ENCODE results near the gene TEPSIN. TPM values are rescaled to one million over a fixed set of nuclear protein-coding genes. Genes with fewer than 3 reads are reported as not detected.
A peak's percentile ranks its signal among the peaks of the same experiment; 100 is the strongest.

The TEPSIN gene
- total RNA-seq, 1 experiment from 2014 or later = 18.1 TPM

- in situ Hi-C loops (cut with HindIII; ENCODE audit: low sequenced_read_pairs) = no loop called here
- DNase-seq (ENCODE audit: low spot score) = no peak
Measured at GRCh38 chr17:81207610-81208581, 31.0 kb downstream of the TEPSIN start.

- in situ Hi-C loops (cut with HindIII; ENCODE audit: low sequenced_read_pairs) = no loop called here
- DNase-seq (ENCODE audit: low spot score) = no peak
Measured at GRCh38 chr17:81206657-81207056, 32.2 kb downstream of the TEPSIN start.

DNA sequence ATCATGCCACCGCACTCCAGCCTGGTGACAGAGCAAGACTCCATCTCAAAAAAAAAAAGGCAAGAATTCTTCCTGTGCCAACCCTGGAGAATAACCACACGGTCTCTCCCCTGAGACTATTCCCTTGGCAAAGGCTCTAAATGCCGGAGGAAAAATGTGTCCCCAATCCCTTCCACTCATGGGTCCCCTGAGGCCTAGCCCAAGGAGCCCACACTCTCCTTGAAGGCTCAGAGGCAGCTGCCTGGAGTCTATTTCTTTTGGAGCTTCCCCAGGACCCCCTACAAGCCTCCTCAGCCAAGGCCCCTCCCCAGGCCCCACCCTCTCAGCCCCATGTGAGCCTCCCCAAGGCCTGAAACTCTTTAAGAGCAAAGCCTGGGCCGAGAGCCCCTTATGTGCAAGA lies 32.7 kb downstream of the TEPSIN start:
- in situ Hi-C loops (cut with HindIII; ENCODE audit: low sequenced_read_pairs) = no loop called here
- DNase-seq (ENCODE audit: low spot score) = no peak

DNA sequence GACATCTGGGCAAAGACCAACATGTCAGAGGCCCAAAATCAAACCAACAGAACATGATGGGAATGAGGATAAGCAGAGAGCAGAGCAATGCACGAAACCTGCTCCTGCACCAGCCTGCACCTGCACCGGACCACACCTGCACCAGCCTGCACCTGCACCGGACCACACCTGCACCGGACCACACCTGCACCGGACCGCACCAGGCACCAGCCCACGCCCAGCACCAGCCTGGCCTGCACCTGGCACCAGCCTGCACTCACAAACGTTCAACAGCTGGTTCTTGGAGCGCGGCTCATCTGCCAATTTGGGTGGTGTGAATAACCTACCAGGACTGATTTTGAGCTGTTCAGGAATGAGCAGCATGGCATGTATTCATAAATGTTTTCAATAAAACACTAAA lies 34.3 kb downstream of the TEPSIN start:
- in situ Hi-C loops (cut with HindIII; ENCODE audit: low sequenced_read_pairs) = no loop called here
- DNase-seq (ENCODE audit: low spot score) = no peak

DNA sequence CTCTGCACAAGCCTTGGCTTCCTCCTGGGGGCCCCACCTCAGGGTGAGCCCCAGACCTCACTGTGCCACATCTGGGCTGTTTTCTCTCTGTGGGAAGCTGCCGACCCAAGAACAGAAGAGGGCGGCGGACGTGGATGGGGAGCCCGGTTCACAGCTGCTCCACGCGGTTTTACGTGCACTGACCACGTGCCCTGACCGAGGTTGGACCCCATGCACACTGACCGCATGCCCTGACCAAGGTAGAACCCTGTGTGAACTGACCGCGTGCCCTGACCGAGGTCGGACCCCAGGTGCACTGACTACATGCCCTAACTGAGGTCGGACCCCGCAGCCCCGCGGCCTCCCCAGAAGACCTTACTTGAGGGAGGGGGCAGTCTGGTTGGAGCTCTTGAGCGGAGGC lies 35.7 kb downstream of the TEPSIN start:
- DNase-seq (ENCODE audit: low spot score) = no peak
- in situ Hi-C loops (cut with HindIII; ENCODE audit: low sequenced_read_pairs) = no loop called here

DNA sequence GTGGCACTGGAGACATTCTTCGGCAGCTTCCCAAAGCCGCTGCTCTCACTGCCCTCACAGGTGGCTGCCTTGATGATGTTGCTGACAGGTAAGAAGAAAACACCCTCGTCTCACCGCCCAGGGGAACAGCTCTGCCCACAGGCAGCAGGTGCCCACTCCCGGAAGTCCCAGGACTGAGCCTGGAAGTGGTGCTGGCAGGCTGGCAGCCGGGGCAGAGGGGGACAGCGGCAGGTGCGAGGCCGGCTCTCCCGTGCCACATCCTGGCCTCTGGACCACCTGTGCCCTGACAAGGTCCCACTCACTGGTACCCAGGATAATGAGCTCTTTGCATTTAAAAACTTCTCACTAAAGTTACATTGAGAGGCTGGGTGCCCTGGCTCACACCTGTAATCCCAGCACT lies 36.5 kb downstream of the TEPSIN start:
- in situ Hi-C loops (cut with HindIII; ENCODE audit: low sequenced_read_pairs) = no loop called here

DNA sequence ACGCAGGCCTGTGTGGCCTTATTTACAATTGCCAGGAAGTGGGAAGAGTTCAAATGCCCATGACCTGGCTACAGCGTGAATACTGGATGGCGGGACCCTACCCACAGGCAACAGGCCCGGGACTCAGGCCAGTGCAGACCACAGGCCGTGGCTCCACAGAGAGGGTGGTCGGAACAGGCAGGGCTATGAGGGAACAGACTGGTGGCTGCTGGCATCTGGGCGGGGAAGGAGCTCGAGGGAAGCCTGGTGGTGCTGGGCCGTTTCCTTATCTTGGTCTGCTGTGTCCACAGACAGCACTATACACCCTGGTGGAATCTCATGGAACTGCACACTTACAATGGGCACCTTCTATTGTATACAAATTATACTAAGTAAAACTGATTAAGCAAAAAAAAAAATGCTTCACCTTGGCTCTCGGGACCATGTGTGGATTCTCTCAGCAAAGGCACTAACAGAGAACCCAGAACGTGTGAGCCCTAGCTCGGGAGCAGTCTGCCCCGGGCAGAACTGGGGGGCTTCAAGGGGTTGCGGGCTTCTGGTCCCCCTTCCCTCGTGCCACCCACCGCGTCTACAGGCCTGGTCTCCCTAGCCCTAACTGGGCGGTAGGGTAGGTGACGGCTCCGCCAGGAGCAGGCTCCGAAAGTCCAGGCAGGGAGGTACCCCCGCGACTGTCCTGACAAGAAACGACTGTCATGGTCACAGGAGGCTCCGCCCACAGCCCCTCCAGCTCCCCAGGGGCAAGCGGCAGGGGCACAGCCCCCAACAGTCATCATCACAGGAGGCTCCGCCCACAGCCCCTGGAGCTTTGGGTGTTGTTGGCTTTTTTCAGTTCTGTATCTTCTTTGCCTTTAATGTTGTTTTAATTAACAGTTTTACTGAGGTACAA lies 37.9 kb downstream of the TEPSIN start:
- in situ Hi-C loops (cut with HindIII; ENCODE audit: low sequenced_read_pairs) = no loop called here

More for the DNA sequence above, 36.5 kb downstream of the TEPSIN start:
- no peak for DNase-seq (ENCODE audit: low spot score)

DNA sequence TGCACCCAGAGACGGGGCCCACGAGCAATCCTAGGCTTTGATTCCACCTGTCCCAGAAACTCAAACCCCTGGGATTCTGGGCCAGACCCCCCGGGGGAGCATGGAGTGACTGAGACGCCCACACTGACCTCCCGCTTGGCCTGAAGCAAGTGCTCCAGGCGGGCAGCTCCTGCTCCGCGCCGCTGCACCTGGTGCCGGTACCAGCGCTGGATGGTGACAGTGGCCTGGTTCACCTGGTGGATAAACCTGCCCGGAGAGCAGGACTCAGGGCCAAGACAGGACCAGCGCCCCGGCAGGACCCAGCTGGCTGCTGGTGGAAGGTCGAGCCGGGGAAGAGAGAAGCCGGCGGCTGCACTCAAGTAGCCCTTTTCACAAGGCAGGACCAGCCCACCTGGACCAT lies 38.7 kb downstream of the TEPSIN start:
- DNase-seq (ENCODE audit: low spot score) = no peak
- in situ Hi-C loops (cut with HindIII; ENCODE audit: low sequenced_read_pairs) = no loop called here

More for the DNA sequence above, 37.9 kb downstream of the TEPSIN start:
- DNase-seq (ENCODE audit: low spot score) = peak; percentile 82

DNA sequence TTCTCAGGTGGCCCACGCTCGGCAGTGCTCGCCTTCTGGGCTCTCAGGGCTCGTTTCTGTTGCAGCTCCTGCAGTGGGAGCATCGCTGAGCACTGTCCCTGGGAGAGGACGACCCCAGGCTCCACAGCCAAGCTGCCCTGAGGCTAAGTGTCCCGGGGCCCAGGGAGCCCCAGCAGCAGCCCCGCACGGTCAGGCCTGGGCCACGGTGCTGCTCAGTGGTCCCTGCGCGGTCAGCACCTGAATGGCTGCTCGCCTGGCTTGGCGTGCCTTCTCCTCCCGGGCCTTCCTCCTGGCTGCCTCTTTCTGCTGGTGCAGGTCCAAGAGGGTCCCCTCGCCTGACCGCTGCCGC lies 39.4 kb downstream of the TEPSIN start:
- in situ Hi-C loops (cut with HindIII; ENCODE audit: low sequenced_read_pairs) = no loop called here
- no peak for DNase-seq (ENCODE audit: low spot score)

GRCh38 chr17:81198826-81199481 lies 39.9 kb downstream of the TEPSIN start:
- in situ Hi-C loops (cut with HindIII; ENCODE audit: low sequenced_read_pairs) = no loop called here
- no peak for DNase-seq (ENCODE audit: low spot score)

DNA sequence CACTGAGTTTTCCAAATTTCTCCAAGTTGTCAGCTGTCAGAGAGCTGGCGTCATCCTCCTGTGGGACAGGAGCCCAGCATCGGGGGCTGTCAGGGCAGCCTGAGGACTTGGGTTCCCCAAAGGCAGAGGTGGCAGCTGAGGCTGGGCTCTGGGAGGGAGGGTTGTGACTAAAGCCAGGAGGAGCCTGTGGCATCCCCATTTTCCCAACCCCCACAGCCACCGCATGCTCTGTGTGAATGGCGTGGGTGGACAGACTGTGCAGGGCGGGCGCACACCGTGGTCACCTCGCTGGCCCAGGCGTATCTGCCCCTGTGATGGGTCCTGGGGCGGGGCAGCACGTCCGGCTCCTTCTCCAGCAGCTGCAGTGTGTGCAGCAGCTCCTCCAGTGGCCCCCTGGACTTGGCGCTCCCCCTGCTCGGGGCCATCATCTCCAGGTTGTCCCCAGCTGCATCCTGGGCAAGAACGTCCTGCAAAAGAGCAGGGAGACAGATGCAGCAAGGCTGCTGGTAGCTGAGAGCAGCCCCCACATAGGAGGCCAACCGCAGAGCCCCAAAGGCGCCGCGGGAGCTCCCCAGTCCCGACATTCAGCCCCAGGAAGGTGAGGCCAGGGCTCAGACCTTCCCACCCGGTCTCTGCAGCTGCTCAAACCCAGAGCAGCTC lies 40.9 kb downstream of the TEPSIN start:
- DNase-seq (ENCODE audit: low spot score) = no peak
- in situ Hi-C loops (cut with HindIII; ENCODE audit: low sequenced_read_pairs) = no loop called here

- DNase-seq (ENCODE audit: low spot score) = no peak
- in situ Hi-C loops (cut with HindIII; ENCODE audit: low sequenced_read_pairs) = no loop called here
Measured at GRCh38 chr17:81197409-81197795, 41.5 kb downstream of the TEPSIN start.

DNA sequence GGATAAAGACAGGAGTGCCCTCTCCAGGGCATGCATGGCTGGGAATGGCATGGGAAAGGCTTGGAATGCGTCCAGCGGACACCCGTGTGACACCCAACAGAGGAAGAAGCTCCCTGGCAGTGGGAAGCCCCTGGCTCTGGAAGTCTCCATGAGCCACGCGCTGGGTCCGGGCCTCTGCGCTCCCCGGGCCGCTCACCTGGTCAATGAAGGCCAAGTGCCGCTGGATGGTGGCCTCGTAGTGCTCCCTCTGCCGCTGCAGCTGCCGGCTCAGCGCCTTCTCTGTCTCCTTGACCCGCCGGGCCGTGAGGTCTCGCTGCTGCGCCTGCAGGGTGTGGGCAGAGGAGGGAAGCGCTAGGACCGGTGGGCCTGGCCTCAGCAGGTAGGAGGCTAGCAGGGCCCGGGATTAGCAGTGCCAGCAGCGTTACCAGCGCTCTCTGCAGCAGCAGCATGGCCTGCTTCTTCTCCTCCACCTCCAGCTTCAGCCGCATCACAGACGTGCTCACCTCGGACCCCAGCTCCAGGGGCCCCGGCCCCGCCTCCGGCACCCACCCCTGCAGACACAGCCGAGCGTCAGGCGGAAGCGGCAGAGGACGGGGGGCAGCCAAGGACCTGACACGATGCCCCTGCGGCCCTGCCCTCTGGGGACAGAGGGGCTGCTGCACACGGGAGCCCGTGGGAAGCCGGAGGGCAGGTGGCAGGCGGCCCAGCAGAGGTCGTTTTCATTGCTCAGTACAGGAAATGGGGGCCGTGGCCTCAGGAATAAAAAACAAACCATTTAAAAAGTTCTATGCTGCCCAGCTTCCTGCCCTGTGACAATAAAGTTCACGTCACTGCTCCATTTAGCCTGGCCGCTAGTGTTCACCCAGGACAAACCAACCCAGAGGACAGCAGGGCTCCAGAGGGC lies 42.1 kb downstream of the TEPSIN start:
- in situ Hi-C loops (cut with HindIII; ENCODE audit: low sequenced_read_pairs) = no loop called here

GRCh38 chr17:81195941-81196495 lies 42.8 kb downstream of the TEPSIN start:
- in situ Hi-C loops (cut with HindIII; ENCODE audit: low sequenced_read_pairs) = no loop called here
- no peak for DNase-seq (ENCODE audit: low spot score)

More for the DNA sequence above, 42.1 kb downstream of the TEPSIN start:
- no peak for DNase-seq (ENCODE audit: low spot score)

GRCh38 chr17:81194941-81195901 lies 43.6 kb downstream of the TEPSIN start:
- in situ Hi-C loops (cut with HindIII; ENCODE audit: low sequenced_read_pairs) = no loop called here
- no peak for DNase-seq (ENCODE audit: low spot score)

GRCh38 chr17:81194225-81194760 lies 44.6 kb downstream of the TEPSIN start:
- in situ Hi-C loops (cut with HindIII; ENCODE audit: low sequenced_read_pairs) = no loop called here
- DNase-seq (ENCODE audit: low spot score) = no peak
